T-helper 1 cell treated with Interleukin-12 subunit alpha and Interleukin-12 subunit beta and Interleukin-4 antibody, amounts not matched to agents 30 ng/mL and 1 ng/mL, for 36 hours (primary cell): Measurements from ENCODE around the gene BPIFA3. TPM values are rescaled to one million over a fixed set of nuclear protein-coding genes. Genes with fewer than 3 reads are reported as not detected.
"Not testable (repeated sequence)": the region's sequence is repeated elsewhere in the genome, so short reads cannot be mapped to it uniquely, and the experiment has no call there.

Experiments
- intact Hi-C: fragments of 100-400 bp; cut with micrococcal nuclease; formaldehyde crosslinking; loops from one replicate; pipeline ENCODE4 v1.15.1; 2024
- total RNA-seq: library from RNA; stranded (reverse); gene quantifications from 2 replicates; pipeline ENCODE4 v1.2.3, GENCODE V29; 2022

Gene BPIFA3
- total RNA-seq = not detected in 2 replicates

DNA sequence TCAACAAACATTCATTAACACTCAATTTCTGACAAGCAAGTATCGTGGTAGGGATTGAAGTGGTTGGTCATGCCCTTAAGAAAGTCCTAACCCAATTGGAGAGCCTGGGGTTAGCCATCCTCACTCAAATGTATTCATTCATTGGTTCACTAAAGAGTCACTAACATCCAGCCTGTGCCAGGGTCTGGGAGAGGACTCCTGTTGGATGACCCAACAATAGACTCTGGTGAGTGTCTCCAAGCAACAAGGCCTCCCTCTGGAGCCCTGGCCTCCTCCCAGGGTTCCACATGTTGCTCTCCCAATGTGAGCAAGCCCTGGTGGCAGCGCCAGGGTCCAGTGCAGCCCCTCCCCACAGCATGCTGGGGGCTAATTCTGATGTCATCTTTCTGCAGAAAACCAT lies at the start of gene BPIFA3:
Gene BPIFA3, plus strand, starts transcription at position 301 of the 400 bp plus-strand sequence. CDS start 185 bp downstream, outside the sequence.
- intact Hi-C loops = no loop called here

DNA sequence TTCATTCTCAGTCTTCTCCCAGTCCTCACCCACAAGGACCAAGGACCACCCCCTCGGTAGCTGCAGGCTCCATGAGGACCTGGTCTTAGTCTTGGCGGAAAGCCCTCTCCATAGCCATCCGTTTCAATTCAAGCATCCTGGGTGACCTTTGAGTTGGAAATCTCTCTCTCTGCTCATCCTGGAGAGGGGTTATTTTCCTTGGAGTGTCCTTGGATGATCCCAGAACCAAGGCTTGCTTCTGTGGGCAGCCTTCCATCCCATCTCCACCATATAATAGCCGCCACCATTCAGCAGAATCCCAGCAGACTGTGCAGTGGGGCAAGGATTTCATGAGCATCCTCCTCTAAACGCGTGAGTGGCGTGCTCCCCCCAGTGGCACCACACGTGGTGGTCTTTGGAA lies 49.3 kb upstream of the BPIFA3 start, which contains the start of gene BPIFA2:
Gene BPIFA2, plus strand, starts transcription at position 301 of the 400 bp plus-strand sequence. CDS start 987 bp downstream, outside the sequence.
- intact Hi-C loops = no loop called here

GRCh38 chr20:33169176-33169794 lies 47.9 kb upstream of the BPIFA3 start:
- intact Hi-C loops = no loop called here

DNA sequence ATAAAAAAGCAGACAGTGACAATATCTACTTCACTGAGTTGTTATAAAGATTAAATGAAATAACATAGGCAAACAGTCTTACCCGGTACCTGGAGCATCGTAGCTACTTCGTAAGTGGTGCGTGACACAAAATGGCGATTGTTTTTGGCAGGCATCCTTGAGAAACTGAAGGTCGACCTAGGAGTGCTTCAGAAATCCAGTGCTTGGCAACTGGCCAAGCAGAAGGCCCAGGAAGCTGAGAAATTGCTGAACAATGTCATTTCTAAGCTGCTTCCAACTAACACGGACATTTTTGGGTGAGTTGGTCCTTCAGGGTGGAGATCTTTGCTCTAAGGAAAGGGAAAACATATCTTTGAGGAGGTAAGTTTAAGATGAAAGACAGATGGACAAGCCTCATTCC lies 44.4 kb upstream of the BPIFA3 start:
- intact Hi-C loops = no loop called here

DNA sequence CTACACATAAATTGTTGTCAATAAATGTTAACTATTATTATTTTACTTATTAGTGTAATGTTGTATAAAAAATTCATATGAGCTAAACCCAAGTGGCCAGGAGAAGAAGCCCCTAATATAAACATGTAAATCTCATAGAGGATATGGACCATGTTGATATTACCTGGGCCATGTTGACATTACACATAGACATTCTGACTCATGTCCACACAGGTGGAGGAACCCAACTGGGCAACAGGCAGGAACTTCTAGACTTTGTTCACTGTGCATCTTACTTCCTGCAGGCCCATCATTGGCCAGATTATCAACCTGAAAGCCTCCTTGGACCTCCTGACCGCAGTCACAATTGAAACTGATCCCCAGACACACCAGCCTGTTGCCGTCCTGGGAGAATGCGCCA lies 42.0 kb upstream of the BPIFA3 start:
- intact Hi-C loops = no loop called here

DNA sequence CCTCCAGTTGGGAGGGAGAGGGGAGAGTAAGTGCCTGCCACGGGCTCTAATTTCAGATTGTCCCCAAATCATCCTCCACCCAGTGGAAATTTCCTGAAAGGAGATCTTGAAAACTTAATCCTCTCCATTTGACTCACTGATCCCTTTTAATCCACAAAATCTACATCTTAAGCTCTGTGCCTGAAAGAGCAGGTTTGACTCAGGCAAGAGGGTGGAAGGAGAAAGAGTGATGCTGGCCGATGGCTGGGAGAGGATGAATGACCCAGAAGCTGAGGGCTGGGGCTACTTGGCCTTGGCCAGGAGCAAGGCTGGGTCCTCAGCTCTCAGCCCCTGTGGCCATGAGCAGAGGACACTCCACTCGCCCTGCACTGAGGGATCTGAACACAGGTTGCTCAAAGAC lies 41.1 kb upstream of the BPIFA3 start:
- intact Hi-C loops = no loop called here

DNA sequence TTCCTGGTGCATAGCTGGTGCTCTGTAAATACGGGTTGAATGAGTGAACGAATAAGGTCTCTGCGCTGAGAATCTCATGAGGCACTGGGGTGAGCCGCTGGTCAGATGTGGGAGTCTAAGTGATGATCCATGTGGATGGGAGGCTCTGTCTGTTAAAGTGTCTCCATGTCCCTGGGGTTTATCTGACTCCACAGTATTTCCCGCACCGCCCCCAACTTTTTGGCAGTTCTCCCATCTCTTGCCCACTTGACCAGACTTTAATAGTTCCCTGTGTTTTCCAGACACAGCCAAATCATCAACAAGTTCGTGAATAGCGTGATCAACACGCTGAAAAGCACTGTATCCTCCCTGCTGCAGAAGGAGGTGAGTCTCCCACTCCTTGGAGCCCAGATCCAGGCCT lies 39.3 kb upstream of the BPIFA3 start:
- intact Hi-C loops = no loop called here

DNA sequence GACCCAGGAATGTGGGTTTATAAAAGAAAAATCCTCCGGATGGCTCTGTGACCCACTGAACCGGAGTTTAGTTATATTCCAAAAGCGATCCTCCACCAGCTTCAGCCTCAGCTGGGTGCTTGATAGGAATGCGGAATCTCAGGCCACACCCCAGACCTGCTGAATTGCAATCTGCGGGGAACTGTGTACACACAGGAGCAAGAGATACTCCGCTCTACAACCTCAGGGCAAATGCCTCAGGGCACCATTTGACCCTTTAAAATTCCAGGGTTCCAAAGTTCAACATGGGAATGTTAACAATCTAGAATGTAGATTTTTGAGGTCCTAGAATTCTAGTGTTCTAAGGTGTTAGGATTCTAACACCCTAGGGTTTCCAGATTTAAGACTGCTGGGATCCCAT lies 38.4 kb upstream of the BPIFA3 start:
- intact Hi-C loops = no loop called here

GRCh38 chr20:33180169-33180568 lies 37.0 kb upstream of the BPIFA3 start:
- intact Hi-C loops = no loop called here

DNA sequence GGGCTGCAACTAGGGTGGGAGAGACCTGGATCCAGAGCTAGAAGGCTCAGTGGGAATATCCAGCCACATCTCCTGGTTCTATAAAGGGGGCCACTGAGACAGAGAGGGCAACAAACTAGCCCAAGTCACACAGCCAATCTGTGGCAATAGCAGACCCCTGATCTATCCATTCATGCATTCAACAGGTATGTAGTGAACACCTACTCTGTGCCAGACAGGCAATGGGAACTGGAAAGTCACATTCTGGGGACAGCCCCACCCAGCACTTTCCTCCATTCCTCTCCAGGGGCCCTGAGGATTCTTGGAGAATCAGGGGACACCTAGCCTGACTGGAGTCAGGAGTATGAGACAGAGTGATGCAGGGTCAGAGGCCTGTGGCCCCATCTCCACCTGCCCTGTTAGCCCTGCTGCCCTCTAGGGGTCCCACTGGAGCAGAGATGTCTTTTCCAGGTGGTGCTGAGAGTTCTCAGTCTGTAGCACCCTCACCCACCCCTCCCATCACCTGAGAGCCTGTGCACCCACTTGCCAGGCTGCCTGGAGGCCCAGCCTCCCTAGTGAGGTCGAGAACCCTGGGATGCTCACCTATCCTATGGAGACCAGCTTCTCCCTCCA lies 35.6 kb upstream of the BPIFA3 start:
- intact Hi-C loops = no loop called here

DNA sequence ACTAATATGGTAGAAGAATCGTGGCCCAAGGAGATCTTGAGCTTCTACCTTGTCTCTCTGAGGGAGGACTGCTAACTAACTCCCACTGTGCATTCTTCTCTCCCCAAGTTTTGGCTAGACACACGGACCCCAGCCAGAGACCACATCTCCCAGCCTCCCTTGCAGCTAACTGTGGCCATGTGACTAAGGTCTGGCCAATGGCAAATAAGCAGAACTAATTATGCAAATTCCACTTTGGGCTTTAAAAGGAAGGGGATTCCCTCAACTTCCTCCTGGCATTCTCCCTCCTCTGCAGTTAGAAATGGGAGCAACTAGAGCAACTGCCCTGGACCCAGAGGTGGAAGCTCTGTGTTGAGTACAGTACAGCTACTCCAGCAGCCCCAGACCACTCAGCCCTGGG lies 33.8 kb upstream of the BPIFA3 start:
- intact Hi-C loops = no loop called here

DNA sequence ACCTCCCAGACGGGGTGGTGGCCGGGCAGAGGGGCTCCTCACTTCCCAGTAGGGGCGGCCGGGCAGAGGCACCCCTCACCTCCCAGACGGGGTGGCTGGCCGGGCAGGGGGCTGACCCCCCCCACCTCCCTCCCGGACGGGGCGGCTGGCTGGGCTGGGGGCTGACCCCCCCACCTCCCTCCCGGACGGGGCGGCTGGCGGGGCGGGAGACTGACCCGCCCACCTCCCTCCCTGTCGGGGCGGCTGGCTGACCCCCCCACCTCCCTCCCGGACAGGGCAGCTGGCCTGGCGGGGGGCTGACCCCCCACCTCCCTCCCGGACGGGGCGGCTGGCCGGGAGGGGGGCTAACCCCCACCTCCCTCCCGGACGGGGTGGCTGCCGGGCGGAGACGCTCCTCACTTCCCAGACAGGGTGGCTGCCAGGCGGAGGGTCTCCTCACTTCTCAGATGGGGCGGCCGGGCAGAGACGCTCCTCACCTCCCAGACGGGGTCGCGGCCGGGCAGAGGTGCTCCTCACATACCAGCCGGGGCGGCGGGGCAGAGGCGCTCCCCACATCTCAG lies 32.0 kb upstream of the BPIFA3 start:
- intact Hi-C loops = not testable (repeated sequence)

GRCh38 chr20:33187491-33187890 lies 29.7 kb upstream of the BPIFA3 start:
- intact Hi-C loops = no loop called here

DNA sequence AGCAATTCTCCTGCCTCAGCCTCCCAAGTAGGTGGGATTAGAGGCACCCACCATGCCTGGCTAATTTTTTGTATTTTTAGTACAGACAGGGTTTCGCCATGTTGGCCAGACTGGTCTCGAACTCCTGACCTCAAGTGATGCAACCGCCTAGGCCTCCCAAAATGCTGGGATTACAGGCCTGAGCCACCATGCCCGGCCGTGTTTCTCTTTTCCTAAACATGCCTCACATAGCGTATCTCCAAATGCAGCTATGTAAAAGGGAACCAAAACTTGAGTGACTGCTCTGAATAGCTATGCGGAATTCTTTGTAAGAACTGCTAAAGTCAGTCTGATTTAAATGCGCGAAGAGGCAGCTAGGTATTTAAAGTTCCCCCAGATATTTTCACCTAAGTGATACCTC lies 28.7 kb upstream of the BPIFA3 start:
- intact Hi-C loops = no loop called here

GRCh38 chr20:33191484-33191883 lies 25.7 kb upstream of the BPIFA3 start:
- intact Hi-C loops = no loop called here

- intact Hi-C loops = no loop called here
Measured at GRCh38 chr20:33191955-33192354, 25.2 kb upstream of the BPIFA3 start.

- intact Hi-C loops = no loop called here
Measured at GRCh38 chr20:33192912-33193501, 24.1 kb upstream of the BPIFA3 start.

GRCh38 chr20:33199026-33199425 lies 18.1 kb upstream of the BPIFA3 start:
- intact Hi-C loops = no loop called here

DNA sequence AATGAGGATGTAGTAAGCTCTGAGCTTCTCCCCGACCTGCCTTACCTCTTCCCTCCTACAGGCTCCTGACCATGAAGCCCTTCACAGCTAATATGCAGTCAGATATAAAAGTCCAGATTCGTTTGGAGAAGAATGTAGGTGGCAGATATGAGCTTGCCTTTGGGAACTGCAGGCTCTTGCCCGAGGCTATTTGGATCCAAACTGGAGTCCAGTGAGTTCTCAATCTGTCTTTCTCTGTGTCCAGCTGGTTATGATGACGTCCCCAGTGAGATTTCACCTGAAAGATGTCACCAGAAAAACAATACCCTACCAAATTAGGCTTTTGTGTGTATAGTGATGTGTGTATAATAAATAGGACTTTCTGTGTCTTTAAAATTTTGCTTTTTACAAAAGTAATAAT lies 14.7 kb upstream of the BPIFA3 start:
- intact Hi-C loops = no loop called here

GRCh38 chr20:33203444-33203843 lies 13.7 kb upstream of the BPIFA3 start:
- intact Hi-C loops = no loop called here

- intact Hi-C loops = no loop called here
Measured at GRCh38 chr20:33209789-33210188, 7.4 kb upstream of the BPIFA3 start.

GRCh38 chr20:33210371-33210770 lies 6.8 kb upstream of the BPIFA3 start:
- intact Hi-C loops = no loop called here
